NT2/D1 (cell line): Measurements from ENCODE around the gene RBM22.

Experiments
- YY1 ChIP-seq: IDR thresholded peaks from 2 replicates; pipeline ENCODE4 v1.6.1; 2011; ENCODE audit not compliant: insufficient read length, insufficient read depth
- ZNF274 ChIP-seq: IDR thresholded peaks from 2 replicates; pipeline ENCODE4 v1.6.1; 2011; ENCODE audit warnings: mild to moderate bottlenecking, low read depth, low read length

DNA sequence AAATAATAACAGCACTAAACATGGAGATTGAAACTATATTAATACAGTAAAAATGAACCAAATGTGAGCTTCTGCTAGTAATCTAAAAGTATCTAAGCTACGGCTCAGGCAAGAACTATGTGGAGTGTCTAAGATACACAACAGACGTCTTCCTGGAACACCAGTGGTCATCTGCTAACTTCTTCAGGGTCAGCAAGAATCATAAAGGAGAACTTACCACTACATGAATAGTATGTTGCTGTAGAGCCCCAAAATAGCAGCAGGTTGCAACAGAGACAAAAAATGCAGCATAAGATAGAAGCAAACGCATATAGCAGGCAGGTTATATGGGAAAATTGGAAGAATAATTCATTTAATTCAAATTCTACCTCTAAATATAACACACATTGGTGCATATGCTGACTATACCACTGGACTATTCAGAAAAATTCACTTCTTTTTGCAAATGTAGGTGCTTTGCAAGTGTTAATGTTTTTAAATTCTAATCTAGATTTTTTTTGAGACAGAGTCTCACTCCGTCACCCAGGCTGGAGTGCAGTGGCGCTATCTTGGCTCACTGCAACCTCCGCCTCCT, 30.9 kb upstream of the RBM22 start:
- TF ChIP-seq ZNF274 (no peak), YY1 (no peak)
